Mucosa of rectum (tissue), 2 donors: ENCODE data around the gene XG.
"Not testable (repeated sequence)": the region's sequence is repeated elsewhere in the genome, so short reads cannot be mapped to it uniquely, and the experiment has no call there.

Experiments
- H3K27ac ChIP-seq, 2 donors: one replicate each; pipeline ENCODE4 v1.7.0; 2013; ENCODE audit warnings: inconsistent platforms in 2 of 2, low read depth in 2 of 2, low read length in 2 of 2
- H3K27me3 ChIP-seq, 2 donors: one replicate each; pipeline ENCODE4 v1.7.0; 2013; ENCODE audit warnings: low read length in 2 of 2; ENCODE audit not compliant: control insufficient read depth in 2 of 2, insufficient read depth in 2 of 2
- H3K36me3 ChIP-seq, 2 donors: one replicate each; pipeline ENCODE4 v1.7.0; 2013; ENCODE audit warnings: low read length in 2 of 2; ENCODE audit not compliant: control insufficient read depth in 2 of 2, insufficient read depth in 2 of 2
- H3K4me1 ChIP-seq, 2 donors: one replicate each; pipeline ENCODE4 v1.7.0; 2013; ENCODE audit warnings: low read length in 2 of 2, mild to moderate bottlenecking in 1 of 2; ENCODE audit not compliant: control insufficient read depth in 2 of 2, insufficient read depth in 2 of 2
- H3K4me3 ChIP-seq, 2 donors: one replicate each; pipeline ENCODE4 v1.7.0; 2013; ENCODE audit warnings: low read length in 2 of 2
- H3K9ac ChIP-seq, 2 donors: one replicate each; pipeline ENCODE4 v1.7.0; 2013; ENCODE audit warnings: low read length in 2 of 2, low read depth in 1 of 2, mild to moderate bottlenecking in 1 of 2
- H3K9me3 ChIP-seq, 2 donors: one replicate each; pipeline ENCODE4 v1.7.0; 2013; ENCODE audit warnings: low read length in 2 of 2; ENCODE audit not compliant: control insufficient read depth in 2 of 2
- donor health status: healthy.
- donor health status: Normal muscosa, but diverticular disease.

Gene XG

DNA sequence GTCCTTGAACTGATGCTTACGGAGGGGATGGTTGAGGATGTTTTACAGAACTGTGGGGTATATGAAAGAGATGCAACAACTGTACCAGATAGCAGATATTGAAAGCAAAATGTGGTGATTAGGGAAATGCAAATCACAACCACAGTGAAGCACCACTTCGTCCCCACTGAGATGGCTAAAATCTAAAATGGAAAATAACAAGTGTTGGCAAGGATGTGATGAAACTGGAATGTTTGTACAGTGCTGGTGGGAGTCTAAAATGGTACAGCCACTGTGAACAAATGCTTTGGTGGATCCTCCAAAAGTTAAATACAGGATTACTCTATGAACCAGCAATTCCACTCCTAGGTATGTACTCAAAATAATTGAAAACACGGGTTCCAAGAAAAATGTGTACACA, 22.9 kb downstream of the XG start:
- no peaks in the 10 kb centered on the region for H3K27me3 ChIP-seq
- H3K4me1 ChIP-seq, result no peaks in the 10 kb centered on the region
- no peak overlapping the region for H3K27ac ChIP-seq
- no peaks in the 10 kb centered on the region for H3K36me3 ChIP-seq
- H3K4me3 ChIP-seq, result no peak overlapping the region
- no peak overlapping the region for H3K9ac ChIP-seq
- no peaks in the 10 kb centered on the region for H3K9me3 ChIP-seq

DNA sequence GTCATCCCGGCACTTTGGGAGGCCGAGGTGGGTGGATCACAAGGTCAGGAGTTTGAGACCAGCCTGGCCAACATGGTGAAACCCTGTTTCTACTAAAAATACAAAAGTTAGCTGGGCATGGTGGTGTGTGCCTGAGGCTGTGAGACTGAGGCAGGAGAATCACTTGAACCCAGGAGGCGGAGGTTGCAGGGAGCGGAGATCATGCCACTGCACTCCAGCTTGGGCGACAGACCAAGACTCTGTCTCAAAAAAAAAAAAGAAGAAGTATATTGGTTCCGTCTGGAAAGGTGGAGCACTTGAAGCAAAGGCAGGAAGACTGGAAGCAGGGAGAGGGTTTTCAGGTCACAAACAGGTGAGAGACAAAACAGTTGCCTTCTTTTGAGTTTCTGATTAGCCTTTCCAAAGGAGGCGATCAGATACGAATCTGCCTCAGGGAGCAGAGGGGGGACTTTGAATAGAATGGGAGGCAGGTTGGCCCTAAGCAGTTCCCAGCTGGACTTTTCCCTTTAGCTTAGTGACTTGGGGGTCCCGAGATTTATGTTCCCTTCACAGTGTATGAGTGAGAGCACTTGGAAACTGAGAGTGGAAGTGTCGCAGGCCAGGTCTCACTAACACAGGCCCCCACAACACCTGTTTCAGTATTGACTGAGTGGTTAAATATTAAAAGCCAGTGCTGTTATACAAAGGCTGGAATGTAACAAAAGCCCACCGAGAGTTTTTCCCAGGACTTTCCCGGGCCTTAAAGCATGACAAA, 28.8 kb downstream of the XG start:
- H3K4me3 ChIP-seq, H3K4me1 ChIP-seq, H3K27ac ChIP-seq, H3K9ac ChIP-seq, H3K36me3 ChIP-seq, H3K9me3 ChIP-seq, H3K27me3 ChIP-seq: not testable (repeated sequence)

- Histone ChIP-seq H3K36me3 (no peaks in the 10 kb centered on the region), H3K27ac (no peak overlapping the region), H3K9ac (no peak overlapping the region), H3K4me1 (no peaks in the 10 kb centered on the region), H3K4me3 (no peak overlapping the region), H3K27me3 (no peaks in the 10 kb centered on the region), H3K9me3 (no peaks in the 10 kb centered on the region)
Observed at GRCh38 chrX:2781226-2781571, 29.4 kb downstream of the XG start.

- H3K4me3 ChIP-seq, result no peak overlapping the region
- no peaks in the 10 kb centered on the region for H3K36me3 ChIP-seq
- no peaks in the 10 kb centered on the region for H3K27me3 ChIP-seq
- no peak overlapping the region for H3K9ac ChIP-seq
- no peaks in the 10 kb centered on the region for H3K9me3 ChIP-seq
- H3K4me1 ChIP-seq, result no peaks in the 10 kb centered on the region
- H3K27ac ChIP-seq, result no peak overlapping the region
Observed at GRCh38 chrX:2781698-2782097, 29.9 kb downstream of the XG start.

DNA sequence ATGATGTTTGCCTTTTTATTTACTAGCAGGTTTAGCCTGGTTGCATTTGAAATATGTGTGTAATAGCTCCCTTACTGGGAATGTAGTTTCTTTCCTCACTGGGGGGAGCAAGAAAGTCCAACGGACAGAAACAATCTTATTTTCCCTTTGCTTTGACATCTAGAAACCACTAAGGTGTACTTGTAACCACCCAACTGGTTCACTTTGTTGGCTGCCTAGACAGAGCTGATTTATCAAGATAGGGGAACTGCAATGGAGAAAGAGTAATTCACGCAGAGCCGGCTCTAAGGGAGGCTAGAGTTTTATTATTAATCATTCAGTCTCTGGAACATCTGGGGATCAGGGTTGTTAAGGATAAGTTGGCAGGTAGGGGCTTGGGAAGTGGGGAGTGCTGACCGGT, 30.3 kb downstream of the XG start:
- Histone ChIP-seq H3K27me3 (no peaks in the 10 kb centered on the region), H3K27ac (no peak overlapping the region), H3K9ac (no peak overlapping the region), H3K36me3 (no peaks in the 10 kb centered on the region), H3K9me3 (no peaks in the 10 kb centered on the region), H3K4me3 (no peak overlapping the region), H3K4me1 (no peaks in the 10 kb centered on the region)

GRCh38 chrX:2782778-2783177, 30.9 kb downstream of the XG start:
- no peak overlapping the region for H3K9ac ChIP-seq
- H3K27ac ChIP-seq, result no peak overlapping the region
- no peak overlapping the region for H3K4me3 ChIP-seq
- no peaks in the 10 kb centered on the region for H3K4me1 ChIP-seq
- no peaks in the 10 kb centered on the region for H3K36me3 ChIP-seq
- no peaks in the 10 kb centered on the region for H3K9me3 ChIP-seq
- H3K27me3 ChIP-seq, result no peaks in the 10 kb centered on the region

DNA sequence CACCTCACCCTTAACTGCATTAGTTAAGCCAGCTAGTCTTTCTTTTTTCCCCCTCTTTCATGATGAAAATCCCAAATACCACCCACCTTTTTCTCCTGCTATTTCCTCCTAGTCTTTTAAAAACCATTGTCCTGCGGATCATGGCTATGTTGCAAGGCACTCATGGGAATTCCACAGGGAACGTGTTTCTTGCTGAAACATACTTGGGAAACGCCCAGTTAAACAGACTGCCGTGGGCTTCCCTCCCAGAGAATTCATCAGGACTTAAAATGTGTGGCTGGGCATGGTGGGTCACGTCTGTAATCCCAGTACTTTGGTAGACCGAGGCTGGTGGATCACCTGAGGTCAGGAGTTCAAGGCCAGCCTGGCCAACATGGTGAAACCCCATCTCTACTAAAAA, 32.2 kb downstream of the XG start:
- H3K9ac ChIP-seq, result no peak overlapping the region
- no peaks in the 10 kb centered on the region for H3K36me3 ChIP-seq
- H3K27ac ChIP-seq, result no peak overlapping the region
- H3K4me3 ChIP-seq, result no peak overlapping the region
- no peaks in the 10 kb centered on the region for H3K9me3 ChIP-seq
- no peaks in the 10 kb centered on the region for H3K27me3 ChIP-seq
- H3K4me1 ChIP-seq, result no peaks in the 10 kb centered on the region

DNA sequence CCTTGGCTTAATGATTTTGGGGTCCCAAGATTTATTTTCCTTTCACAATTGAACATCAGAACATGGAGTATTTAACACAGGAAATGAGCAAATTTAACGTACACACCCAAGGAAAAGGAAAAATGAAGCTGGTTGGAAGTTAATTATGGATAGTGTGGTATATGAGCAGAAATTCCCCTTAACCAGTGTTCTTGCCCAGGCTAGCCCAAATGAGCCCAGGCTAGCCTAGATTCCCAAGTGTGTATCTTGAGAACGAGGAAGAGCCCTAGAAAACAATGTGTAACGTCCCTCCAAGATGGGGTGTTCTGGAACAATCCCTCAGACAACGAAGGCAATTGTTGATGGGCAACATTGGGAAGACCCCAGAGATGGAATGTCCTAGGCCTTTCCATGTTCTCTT, 33.7 kb downstream of the XG start:
- Histone ChIP-seq H3K4me3 (no peak overlapping the region), H3K4me1 (no peaks in the 10 kb centered on the region), H3K36me3 (no peaks in the 10 kb centered on the region), H3K9ac (no peak overlapping the region), H3K27ac (no peak overlapping the region), H3K9me3 (no peaks in the 10 kb centered on the region), H3K27me3 (no peaks in the 10 kb centered on the region)

- Histone ChIP-seq H3K27me3 (no peaks in the 10 kb centered on the region), H3K4me3 (no peak overlapping the region), H3K36me3 (no peaks in the 10 kb centered on the region)
Observed at GRCh38 chrX:2788980-2789379, 37.1 kb downstream of the XG start.

GRCh38 chrX:2789569-2789968, 37.7 kb downstream of the XG start:
- H3K9ac ChIP-seq, result no peak overlapping the region
- no peak overlapping the region for H3K27ac ChIP-seq
- no peaks in the 10 kb centered on the region for H3K4me1 ChIP-seq

More at GRCh38 chrX:2788980-2789379, 37.1 kb downstream of the XG start:
- H3K9me3 ChIP-seq, result no peaks in the 10 kb centered on the region
- no peak overlapping the region for H3K27ac ChIP-seq
- no peak overlapping the region for H3K9ac ChIP-seq
- H3K4me1 ChIP-seq, result no peaks in the 10 kb centered on the region

GRCh38 chrX:2793752-2794151, 41.9 kb downstream of the XG start:
- Histone ChIP-seq H3K9me3 (no peaks in the 10 kb centered on the region), H3K9ac (no peak overlapping the region), H3K27ac (no peak overlapping the region), H3K36me3 (no peaks in the 10 kb centered on the region), H3K4me3 (no peak overlapping the region), H3K27me3 (no peaks in the 10 kb centered on the region), H3K4me1 (no peaks in the 10 kb centered on the region)

More at GRCh38 chrX:2789569-2789968, 37.7 kb downstream of the XG start:
- Histone ChIP-seq H3K27me3 (no peaks in the 10 kb centered on the region), H3K9me3 (no peaks in the 10 kb centered on the region), H3K4me3 (no peak overlapping the region), H3K36me3 (no peaks in the 10 kb centered on the region)
